Esophagus squamous epithelium (tissue), 4 donors: ENCODE measurements around the gene LIPC.

ENCODE experiments used
- CTCF ChIP-seq, 6 experiments: fragments of 450-650 bp in 4 of 6; fragments of 200-600 bp in 2 of 6; sonication (generic) in 2 of 6; IDR thresholded peaks; one replicate each; pipeline ENCODE4 v1.5.1; 2016 to 2019; ENCODE audit warnings: antibody characterized with exemption in 6 of 6, mild to moderate bottlenecking in 4 of 6, moderate library complexity in 4 of 6
- POLR2A ChIP-seq, 4 donors: fragments of 450-650 bp; IDR thresholded peaks; one replicate each; pipeline ENCODE4 v1.6.1; 2017; ENCODE audit warnings: antibody characterized with exemption in 4 of 4, mild to moderate bottlenecking in 4 of 4, moderate library complexity in 3 of 4

- TF ChIP-seq CTCF (IDR thresholded peaks at IDR 0.05): no peak
- no peak for TF ChIP-seq POLR2A (IDR thresholded peaks at IDR 0.05)
Observed at GRCh38 chr15:58453931-58454793, 22.4 kb downstream of the LIPC start.
